Measurements from ENCODE around the gene SLC7A14.
A peak's percentile ranks its signal among the peaks of the same experiment; 100 is the strongest.

SLC7A14 gene

DNA sequence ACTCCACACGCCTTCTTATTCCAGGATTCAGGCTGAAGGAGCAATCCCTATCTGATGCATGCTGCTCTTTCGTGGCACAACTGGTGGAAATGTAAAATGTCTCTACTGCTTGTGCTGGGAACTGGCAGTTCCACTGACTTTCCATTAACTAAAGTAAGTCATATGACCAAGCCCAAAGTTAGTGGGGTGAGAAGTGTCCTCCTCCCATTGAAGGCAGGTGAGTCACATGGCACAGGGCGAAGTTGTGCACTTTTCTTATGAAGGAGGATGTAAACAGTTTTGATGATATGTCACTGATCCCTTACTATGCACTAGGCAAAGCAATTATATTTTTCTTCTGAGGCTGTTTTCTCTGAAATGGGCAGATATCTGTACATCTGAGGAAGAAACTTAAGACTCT, 51.6 kb downstream of the SLC7A14 start:
- no peak for DNase-seq

DNA sequence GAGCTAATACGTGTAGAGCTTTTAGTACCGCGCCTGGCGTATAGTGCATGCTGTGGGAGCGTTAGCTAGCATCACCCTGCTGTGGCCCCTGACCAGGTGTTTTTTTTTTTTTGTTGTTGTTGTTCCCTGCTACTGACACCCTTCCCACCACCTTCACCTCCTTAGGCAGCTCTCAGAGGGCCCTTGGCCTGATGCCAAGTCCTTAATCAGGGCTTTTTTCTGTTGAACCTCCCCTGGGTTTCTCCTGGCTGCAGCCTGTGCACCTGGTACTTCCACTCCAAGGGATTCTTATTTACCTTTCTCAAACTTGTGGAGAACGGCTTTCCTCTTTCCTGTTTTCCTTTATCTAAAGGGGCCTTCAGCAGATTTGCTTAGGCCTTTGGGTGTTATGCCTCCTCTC, 53.3 kb downstream of the SLC7A14 start:
- DNase-seq, result no peak

DNA sequence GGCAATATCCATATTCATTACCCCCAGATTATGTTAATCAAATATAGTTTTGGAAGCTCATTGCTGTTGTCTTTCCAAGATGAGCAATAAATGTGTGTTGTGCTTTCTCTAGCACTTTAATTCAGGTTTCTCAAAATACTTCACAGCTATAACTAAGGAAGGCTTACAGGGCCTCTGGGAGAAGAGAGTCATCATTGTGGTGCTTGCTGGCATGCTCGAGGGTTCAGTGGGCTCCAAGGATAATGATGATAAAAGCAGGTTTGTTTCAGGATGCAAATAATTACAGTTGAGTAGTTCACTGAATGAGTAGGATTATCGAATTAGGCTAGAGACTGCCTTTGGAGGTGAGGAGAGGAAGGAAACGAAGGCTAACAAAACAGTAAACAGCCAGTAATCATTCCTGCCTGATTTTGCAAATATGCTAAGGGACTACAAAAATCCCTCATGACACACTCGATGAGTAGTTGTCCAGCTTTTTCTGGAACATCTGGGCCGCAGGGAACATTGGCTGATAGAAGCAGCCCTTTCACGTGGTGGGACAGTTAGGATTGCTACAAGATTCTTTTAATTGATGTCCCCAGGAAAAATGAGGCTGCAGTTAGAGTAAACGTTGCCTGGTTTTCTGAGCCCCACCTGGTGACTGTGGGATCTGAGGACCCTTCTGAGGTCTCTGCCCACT, 54.1 kb downstream of the SLC7A14 start:
- no peak for DNase-seq

DNA sequence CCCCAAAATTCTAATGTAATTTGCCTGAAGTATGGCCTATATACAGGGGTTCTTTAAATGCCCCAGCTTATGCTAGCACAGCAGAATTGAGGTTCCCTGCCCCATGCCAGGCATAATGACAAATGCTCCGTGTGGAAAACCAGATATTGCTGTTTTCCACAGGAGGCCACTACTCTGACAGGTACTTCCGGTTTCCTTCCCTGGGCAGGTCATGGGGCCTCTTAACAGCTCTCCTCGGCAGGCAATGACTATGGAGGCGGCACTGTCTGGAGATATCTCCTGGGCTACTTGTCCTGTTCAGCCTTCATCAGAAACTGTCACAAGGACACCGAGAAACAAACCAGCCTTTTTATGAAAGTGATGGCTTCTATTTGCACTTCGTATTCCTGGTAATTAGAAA, 54.8 kb downstream of the SLC7A14 start:
- DNase-seq, result no peak

DNA sequence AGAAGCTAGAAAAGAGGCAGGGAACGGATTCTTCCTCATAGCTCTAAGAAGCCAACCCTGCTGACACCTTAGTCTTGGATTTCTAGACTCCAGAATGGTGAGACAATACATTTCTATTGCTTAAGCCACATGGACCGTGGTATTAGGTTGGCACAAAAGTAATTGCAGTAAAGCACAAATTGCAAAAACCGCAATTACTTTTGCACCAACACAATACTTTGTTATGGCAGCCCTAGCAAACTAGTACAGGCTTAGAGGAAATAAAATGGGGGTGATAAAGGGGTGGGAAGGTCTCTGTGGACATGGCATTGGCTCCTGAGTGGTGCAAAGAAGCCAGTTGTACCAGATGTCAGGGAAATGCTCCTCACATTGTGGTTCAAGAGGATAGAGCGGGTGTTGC, 56.0 kb downstream of the SLC7A14 start:
- DNase-seq, result no peak

DNA sequence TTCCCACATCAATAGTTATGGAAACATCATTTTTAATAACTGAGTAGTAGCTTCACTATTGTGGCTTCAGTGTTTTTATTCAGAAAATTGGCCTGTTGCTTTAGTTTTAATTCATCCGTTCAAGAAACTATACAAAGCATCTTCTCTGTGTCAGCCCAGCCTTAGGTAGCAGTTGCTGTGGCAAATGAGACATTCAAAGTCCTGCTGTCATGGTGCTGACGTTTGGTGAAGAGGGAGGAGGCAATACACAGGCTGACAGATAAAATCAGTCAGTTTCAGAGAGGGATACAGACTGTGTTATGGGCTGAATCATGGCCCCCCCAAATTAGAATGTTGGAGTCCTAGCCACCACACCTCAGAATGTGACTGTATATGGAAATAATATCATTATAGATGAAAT, 56.5 kb downstream of the SLC7A14 start:
- no peak for DNase-seq

DNA sequence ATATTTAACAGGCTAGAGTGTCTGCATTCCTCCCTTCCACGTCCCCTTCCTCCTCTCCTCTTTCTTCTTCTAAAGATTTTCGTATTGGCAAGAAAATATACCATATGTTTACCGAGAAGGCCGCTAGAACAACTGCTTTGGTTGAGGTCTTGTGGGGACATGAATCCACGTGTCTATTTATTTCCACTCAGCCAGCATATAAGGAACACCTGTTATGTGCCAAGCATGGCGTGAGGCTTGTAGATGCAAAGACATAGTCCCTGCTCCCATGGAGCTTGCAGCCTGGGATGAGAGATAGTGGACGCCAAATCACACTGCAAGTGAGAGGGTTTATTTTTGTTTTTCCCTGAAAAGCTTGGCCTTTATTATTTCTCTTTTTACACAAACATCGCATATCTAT, 57.1 kb downstream of the SLC7A14 start:
- no peak for DNase-seq

DNA sequence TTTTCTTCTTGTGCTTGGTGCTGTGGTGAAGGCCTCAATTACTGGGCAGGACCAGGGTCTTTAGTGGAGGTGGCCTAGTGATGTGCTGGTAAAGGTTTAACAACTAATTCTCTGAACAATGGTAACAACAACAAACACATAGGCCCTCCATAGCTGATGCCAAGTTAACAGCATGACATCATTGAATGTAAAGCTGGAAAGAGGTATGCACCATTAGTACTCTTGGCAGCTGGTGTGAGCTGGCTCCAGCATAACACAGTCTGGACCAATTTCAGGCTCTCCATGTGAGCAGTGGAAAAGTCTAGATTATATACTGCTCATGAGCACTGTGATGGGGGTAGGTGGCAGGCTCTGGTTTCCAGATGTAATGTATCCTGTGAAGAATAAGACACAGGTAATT, 61.8 kb downstream of the SLC7A14 start:
- no peak for DNase-seq

DNA sequence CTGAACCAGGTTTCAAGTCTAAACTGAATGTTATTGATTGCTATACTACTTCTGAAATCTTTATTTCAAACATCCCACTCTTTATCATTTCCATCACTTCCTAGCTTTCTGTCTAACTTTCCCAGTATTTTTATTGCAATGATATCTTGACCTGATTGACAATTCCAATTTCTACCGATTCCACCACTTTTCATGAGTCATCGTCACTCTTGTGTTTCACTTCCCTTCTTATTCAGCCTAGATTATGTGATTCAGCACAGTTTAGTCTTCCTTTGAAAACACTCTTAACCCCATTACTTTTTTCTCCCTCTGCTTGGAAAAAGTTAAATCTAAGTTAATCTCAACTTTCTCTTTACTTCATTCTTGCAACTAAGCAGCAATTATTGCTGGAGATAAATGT, 62.6 kb downstream of the SLC7A14 start:
- peak in 1 of 5 experiments; percentile 1 for DNase-seq

DNA sequence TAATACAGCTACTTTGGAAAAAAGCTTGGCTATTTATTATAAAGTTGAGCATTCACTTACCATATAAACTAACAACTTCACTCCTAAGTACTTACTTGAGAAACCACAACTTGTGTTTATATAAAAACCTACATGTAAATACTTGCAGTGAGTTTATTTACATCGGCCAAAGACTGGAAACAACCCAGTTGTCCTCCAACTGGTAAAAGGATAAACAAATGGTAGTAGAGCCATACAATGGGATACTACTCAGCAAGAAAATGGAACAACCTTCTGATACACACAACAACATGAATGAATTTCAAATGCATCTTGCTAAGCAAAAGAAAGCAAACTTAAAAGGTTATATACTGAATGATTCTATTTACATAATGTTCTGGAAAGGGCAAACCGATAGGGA, 63.7 kb downstream of the SLC7A14 start:
- no peak for DNase-seq

DNA sequence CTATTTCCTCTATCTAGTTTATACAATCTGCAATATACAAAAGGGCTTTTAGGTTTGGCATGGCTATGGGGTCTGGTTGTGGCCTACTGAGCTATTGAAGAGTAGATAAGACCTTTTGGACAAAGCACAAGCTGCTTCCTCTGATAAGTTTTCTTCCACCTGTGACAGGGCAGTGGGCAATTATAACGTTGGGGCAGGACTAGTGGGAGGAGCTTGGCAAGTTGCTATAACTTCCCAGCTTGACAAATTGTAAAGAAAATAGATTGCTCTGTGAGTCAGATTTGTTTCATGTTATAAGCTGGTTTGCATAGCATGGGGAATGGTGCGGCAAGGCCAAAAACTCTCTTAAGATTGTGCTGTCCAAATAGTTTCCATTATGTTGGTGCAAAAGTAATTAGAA, 64.9 kb downstream of the SLC7A14 start:
- DNase-seq, result no peak

DNA sequence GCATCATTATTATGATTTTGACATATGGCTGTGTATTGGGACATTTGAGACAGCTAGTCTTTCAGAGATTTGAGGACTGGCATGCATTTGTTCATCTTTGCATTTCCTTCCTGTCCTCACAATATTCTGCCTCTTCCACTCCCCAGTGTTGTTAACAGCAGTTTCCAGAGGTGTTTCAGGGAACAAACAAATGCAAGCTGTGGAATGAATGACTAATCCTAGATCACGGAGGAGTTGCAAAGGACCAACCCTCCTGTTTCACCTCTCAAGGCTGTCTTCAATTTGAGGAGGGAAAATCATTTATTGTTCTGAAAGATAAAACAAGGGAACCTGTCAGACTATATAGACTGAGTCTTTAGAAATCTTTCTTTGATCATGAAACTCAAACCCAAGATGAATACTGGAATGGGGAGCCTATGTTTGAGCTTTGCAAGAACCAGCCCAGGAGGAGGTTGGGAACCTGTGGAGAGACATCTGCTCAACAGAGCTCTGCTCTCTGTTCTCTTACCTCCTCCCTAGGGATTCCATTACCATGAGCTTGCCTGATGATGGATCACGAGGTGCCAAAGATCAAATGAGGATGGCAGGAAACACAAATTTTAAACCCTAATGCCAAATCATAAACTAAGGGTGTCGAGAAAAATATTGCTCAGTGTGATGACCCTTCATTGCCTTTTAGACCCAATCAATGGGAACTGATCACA, 68.5 kb downstream of the SLC7A14 start:
- no peak for DNase-seq

DNA sequence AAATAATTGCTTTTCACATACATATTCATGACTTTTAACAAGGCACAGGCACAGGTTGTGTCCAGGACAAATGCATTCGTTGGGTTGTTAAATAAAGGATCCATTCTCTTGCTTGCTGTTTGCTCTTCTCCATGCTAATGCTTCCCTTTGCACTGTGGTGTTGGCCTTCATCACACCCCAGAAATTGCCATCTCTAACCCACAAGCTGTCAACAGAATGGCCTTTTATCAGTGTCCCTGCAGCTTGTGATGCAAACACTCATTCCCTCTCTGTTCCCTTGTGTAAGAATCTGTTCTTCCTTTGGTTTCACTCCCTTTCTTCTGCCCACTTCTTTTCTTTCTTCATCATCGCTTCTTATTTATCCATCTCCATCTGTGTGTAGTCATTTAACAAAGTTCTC, 72.2 kb downstream of the SLC7A14 start:
- DNase-seq, result no peak

DNA sequence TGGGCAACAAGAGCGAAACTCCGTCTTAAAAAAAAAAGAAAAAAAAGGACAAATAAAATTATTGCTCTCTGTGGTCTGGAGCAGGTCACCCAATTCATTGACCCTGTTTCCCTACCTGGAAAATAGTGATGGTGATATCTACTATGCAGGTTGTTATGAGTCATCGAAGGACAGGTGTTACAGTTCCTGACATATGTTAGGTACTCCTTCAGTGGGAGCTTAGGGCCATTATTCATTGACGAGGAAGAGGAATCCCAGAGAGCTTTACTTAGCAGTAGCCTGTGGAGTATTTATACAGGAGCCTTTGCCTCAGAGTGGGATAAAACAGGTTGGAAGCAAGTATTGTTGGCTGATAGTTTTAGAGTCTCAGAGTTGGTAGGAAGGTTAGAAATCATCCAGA, 74.5 kb downstream of the SLC7A14 start:
- DNase-seq, result no peak

DNA sequence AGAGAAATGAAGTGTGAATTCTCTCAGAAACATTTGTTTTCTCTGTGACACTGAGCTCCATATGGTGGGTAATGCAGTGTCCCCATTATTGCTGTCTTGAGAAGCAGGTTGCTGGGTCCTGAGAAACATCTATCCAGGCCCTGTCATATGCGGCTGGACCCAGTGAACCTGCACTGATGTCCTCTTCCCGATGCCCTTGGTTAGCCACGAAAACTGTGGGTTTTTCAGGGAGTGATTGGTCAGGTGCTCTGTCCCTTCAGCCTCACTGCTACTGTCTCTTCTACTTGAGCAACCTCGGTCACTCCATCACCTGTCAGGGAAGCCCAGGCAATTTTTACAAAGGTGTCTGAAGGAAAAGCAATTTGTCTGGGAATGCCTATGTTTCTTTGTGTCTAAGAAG, 77.0 kb downstream of the SLC7A14 start:
- DNase-seq, result no peak

DNA sequence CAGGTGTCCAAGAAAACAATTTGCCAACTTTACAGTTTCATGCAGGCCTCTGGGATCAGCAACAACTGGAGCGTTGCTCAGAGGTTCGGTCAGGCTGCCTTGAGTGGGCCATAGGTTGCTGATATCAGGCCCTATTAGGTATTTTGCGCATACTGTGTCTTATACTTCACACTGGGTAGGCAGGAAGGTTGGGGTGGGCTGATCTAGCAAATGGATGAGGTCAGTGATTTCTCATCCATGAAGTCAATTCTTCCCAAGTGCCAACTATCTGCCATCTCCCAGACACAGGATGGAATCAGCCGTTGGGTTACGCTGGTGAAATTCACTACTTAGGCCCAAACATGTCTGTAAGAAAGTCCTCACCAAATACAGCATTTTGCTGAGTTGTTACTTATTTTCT, 77.6 kb downstream of the SLC7A14 start:
- DNase-seq, result no peak

DNA sequence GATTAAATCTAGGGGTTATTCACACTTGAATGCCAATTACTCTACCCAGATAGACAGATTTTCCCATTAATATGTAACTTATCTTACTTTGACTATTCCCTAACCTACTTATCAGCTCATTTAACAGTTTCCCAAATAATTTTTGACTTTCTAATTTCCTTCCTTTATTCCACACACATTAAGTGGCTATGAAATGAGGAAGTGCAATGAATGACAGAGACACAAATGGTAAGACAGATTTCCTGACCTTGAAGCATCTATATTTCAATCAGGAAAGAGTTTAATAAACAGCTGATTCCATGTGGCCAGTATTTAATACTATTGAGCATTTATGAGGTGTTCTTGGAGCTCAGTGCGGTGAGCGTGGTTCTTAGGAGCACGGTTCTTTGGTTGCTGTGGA, 78.8 kb downstream of the SLC7A14 start:
- no peak for DNase-seq

DNA sequence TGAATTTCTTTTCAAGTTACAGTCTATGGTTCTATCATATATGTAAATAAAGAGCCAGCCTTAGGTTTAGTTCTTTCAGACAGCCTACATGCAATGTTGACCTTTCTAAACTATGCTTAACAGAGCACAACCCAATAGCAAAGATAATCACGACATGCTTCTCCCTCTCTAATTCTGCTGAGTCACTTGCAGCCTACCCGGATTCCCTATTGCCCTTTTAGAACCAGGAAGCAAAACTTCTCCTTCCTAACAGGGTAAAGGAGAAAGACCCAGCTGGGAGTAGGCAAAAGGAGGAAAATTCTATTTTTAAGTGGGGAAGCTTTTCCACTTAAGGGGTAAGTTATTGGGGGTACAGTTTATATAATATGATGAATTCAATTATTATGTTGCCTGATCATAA, 79.3 kb downstream of the SLC7A14 start:
- no peak for DNase-seq

DNA sequence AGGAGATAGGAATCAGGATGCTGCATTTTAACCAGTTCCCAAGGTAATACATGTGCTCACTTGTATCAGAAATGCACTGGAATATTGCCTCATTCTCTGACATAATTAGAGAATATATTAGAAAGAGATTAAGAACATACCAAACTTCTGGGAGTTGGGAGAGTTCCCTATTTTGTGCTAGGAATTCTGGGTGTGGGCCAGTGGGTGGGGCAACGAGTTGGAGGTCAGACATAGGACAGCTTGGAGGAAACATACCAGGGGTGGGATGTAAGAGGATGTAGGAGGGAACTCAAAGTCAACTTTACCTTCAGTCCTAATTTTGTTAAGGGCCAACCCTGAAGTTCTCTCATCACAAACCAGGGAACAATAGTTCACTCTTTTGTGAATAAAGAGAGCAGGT, 83.6 kb downstream of the SLC7A14 start:
- no peak for DNase-seq

DNA sequence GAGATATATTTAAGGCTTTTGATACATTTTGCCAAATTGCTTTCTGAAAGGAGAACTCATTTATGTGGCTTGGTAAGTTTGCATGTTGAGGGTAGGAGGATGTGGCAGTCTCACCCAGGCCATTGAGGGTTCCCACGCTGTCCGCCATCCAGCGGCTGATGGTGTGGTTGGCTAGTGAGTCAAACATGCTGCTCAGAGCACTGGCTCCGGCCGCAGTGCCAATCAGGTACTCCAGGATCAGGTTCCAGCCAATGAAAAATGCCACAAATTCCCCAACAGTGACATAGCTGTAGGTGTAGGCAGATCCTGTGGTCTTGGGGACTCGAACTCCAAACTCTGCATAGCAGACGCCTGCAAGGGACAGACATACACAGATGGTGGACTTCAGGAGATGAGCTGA, 84.9 kb downstream of the SLC7A14 start:
- DNase-seq, result no peak

DNA sequence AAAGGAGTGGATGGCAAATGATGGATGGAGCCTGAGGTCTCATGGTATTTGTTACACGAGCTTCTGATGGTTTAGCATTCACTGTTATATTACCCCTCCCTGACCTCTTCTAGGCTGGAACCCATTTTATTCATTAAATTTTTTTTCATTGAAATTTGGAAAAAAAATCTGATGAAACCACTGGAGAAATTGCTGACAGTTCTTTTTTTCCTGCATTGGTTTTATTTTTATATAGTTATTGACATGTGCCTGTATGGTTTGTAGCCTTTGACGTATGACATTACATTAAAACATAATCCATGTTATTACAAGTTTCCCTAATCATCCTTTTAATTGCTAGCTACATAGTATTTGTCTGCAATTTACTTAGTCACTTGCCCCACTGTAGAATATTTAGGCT, 85.4 kb downstream of the SLC7A14 start:
- no peak for DNase-seq

DNA sequence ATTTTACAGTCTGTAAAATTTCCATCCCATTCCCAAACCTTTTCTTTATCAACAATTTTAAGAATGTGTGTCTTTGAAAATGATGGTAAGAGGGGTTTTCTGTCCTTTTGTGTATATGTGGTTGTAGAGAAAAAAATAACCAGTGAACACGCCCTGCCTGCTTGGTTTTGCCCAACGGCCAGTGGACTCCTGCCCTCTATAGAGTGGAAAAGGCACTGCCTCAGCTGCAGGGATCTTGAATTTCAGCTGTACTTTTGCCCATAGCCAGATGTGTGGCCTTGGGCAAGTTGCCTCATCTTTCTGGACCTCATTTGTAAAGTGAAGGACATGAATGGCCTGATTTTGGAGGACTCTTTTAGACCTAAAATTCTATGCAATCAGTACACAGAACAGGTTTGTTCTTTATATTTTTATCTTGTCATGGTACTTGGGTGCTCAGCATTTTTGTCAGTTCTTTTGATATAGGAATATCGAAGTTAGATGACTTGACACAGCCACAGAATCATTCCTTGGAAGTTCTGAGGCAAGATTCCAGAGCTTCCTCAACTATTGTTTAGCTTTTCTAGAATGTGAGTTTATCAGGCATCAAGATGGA, 86.2 kb downstream of the SLC7A14 start:
- DNase-seq, result peak in 1 of 5 experiments; percentile 8

DNA sequence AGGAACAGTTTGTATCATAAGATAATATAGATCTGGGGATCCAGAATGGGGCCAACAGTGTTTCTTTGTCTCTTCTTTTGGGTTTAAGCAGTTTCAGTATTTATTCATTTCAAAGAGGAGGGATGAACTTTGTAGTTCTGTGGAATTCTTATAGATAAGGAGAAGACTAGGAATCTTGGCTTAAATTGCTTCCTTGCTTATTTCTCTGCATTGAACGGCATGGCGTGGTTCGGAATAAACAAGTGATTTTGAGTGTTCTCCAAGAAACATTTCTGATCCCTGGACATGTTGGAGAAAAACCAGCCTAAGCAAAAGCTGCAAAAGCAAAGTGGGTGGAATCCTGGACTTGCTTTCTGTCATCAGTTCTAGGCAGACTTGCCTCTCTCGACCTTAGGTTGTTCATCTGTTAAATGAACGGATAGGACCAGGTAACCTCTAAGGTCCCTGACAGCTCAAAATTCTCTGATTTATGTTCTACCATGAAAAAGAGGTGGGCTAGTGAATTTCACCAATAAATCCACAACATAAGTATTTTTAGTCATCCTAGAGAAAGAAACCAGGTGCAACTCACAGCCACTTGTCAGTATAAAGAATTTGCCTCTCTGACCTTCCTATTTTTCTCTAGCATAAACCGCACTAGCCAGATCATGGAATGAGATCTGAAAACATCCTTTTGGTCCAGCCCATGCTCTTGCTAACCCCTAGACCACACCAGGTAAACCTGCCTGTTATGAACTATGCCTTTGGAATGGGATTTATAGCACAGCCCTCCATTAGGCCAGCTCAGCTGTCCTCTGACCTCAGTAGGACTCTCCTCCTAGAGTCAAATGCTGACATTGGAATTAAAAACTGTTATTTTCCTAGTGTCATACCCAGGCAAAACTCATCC, 88.4 kb downstream of the SLC7A14 start:
- no peak for DNase-seq

DNA sequence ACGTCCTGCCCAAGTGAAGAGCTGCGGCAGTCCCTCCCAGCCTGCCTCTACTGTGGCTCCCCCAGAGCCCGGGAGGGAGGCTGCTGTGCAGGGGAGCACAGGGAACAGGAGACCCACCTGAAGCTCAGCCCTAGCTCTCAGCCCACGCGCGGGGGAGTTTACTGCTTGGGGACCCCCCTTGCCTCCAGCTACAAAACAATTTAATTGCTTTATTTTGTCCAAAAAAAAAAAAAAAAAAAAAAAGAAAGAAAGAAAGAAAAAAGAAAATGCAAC, 89.1 kb downstream of the SLC7A14 start:
- DNase-seq, result no peak

All from T-helper 2 cell (primary cell).